HepG2 (cell line): Measurements from ENCODE around the gene MAMLD1. TPM values are rescaled to one million over a fixed set of nuclear protein-coding genes. Genes with fewer than 3 reads are reported as not detected.

Experiments
- ATAC-seq: fragments of 200-7000 bp; cut with Tn5 transposase; 3 replicates; pipeline ENCODE4 v1.9.1; 2020; ENCODE audit warnings: mild to moderate bottlenecking, moderate library complexity
- BruUV-seq: library from RNA; stranded (reverse); fragments of 400-500 nt; replicated peaks from 2 replicates; lab custom pipeline; 2021; lab: Mats Ljungman, UMichigan
- CTCF ChIA-PET: fragments of 300-600 bp; formaldehyde crosslinking; extraction: SDS; loops from one replicate; lab custom pipeline; 2021; ENCODE audit warnings: low total read pairs, inconsistent platforms, low intra/inter-chr PET ratio; lab: Yijun Ruan, JAX
- POLR2A ChIA-PET: fragments of 350-600 bp; sonication (Branson Sonifier 250); formaldehyde crosslinking; loops from one replicate; lab custom pipeline; 2020; ENCODE audit warnings: antibody characterized with exemption, inconsistent platforms; lab: Yijun Ruan, JAX
- DNase-seq: peaks from one replicate; pipeline ENCODE4 v3.0.0-alpha.2; 2015; ENCODE audit warnings: low spot score
- FAIRE-seq: peaks from 3 replicates; lab custom pipeline; 2011; peaks lifted over from hg19 to GRCh38; lab: Jason Lieb, UNC
- H2AFZ ChIP-seq: one replicate; pipeline ENCODE4 v1.6.1; 2011; ENCODE audit warnings: low read length, inconsistent platforms
- H3K27ac ChIP-seq: fragments of 300-600 bp; 3 replicates; pipeline ENCODE4 v1.8.0; 2011; ENCODE audit warnings: mixed run types, mild to moderate bottlenecking, mixed read lengths, low read length, inconsistent platforms; ENCODE audit not compliant: insufficient read depth; ENCODE audit errors: extremely low read length
- H3K27me3 ChIP-seq, 2 experiments: fragments of 200-600 bp in 1 of 2; 2 replicates in 1 of 2; 3 replicates in 1 of 2; pipeline versions ENCODE4 v1.6.0 to v1.8.0; 2011; ENCODE audit warnings: low read length in 2 of 2, mild to moderate bottlenecking in 2 of 2, moderate library complexity in 2 of 2, inconsistent platforms in 1 of 2; ENCODE audit not compliant: insufficient read depth in 2 of 2, control insufficient read depth in 1 of 2
- H3K36me3 ChIP-seq, 2 experiments: fragments of 200-600 bp in 1 of 2; replicated peaks in 1 of 2; 2 replicates in 1 of 2; 3 replicates in 1 of 2; pipeline versions ENCODE4 v1.5.1 to v1.8.0; 2011; ENCODE audit warnings: low read length in 2 of 2, inconsistent platforms in 1 of 2; ENCODE audit not compliant: insufficient read depth in 2 of 2, control insufficient read depth in 1 of 2
- H3K4me1 ChIP-seq: 2 replicates; pipeline ENCODE4 v1.5.1; 2012; ENCODE audit warnings: low read length, inconsistent platforms; ENCODE audit not compliant: insufficient read depth
- H3K4me2 ChIP-seq: 2 replicates; pipeline ENCODE4 v1.6.0; 2011; ENCODE audit warnings: low read depth, low read length, inconsistent platforms
- H3K4me3 ChIP-seq, 3 experiments: fragments of 200-600 bp in 1 of 3; sonication (generic), shearing (Covaris generic) in 1 of 3; replicated peaks in 1 of 3; 2 replicates each; pipeline ENCODE4 v1.5.1; 2011 to 2016; ENCODE audit warnings: low read length in 3 of 3, inconsistent platforms in 2 of 3, low read depth in 2 of 3, mild to moderate bottlenecking in 2 of 3, control low read depth in 1 of 3, mixed read lengths in 1 of 3; ENCODE audit not compliant: insufficient read depth in 1 of 3
- H3K79me2 ChIP-seq: one replicate; pipeline ENCODE4 v1.6.1; 2011; ENCODE audit warnings: low read length, inconsistent platforms; ENCODE audit not compliant: insufficient read depth
- H3K9ac ChIP-seq: 2 replicates; pipeline ENCODE4 v1.6.0; 2011; ENCODE audit warnings: mild to moderate bottlenecking, low read depth, low read length, inconsistent platforms; ENCODE audit not compliant: insufficient read depth
- H3K9me3 ChIP-seq: 2 replicates; pipeline ENCODE4 v1.5.1; 2012; ENCODE audit warnings: mild to moderate bottlenecking, low read length
- H4K20me1 ChIP-seq: 2 replicates; pipeline ENCODE4 v1.6.0; 2011; ENCODE audit warnings: inconsistent platforms, mild to moderate bottlenecking, low read length, moderate library complexity; ENCODE audit not compliant: insufficient read depth
- AKAP8 ChIP-seq: sonication (generic); formaldehyde crosslinking; IDR thresholded peaks from 2 replicates; pipeline ENCODE4 v1.5.1; 2020; ENCODE audit warnings: mild to moderate bottlenecking, missing genetic modification reagents
- CBX5 ChIP-seq: sonication (generic); formaldehyde crosslinking; IDR thresholded peaks from 2 replicates; pipeline ENCODE4 v1.4.0; 2020; ENCODE audit warnings: missing genetic modification reagents, borderline replicate concordance
- IKZF4 ChIP-seq: sonication (generic); formaldehyde crosslinking; IDR thresholded peaks from 2 replicates; pipeline ENCODE4 v1.5.1; 2020; ENCODE audit warnings: borderline replicate concordance, mild to moderate bottlenecking, low read depth, missing genetic modification reagents; ENCODE audit errors: not compliant biosample characterization
- ISL2 ChIP-seq: sonication (generic); formaldehyde crosslinking; IDR thresholded peaks from 2 replicates; pipeline ENCODE4 v1.5.0; 2020; ENCODE audit warnings: missing genetic modification reagents
- MTA3 ChIP-seq: sonication (generic); formaldehyde crosslinking; IDR thresholded peaks from 2 replicates; pipeline ENCODE4 v1.4.0; 2020; ENCODE audit warnings: missing genetic modification reagents
- NR2F2 ChIP-seq: IDR thresholded peaks from 2 replicates; pipeline ENCODE4 v1.6.1; 2012; ENCODE audit warnings: low read depth, inconsistent platforms, borderline replicate concordance
- PBX3 ChIP-seq: sonication (generic); formaldehyde crosslinking; IDR thresholded peaks from 2 replicates; pipeline ENCODE4 v1.8.1; 2023; ENCODE audit warnings: missing genetic modification reagents, inconsistent platforms, borderline replicate concordance
- SIN3A ChIP-seq: IDR thresholded peaks from 2 replicates; pipeline ENCODE4 v1.6.1; 2011; ENCODE audit warnings: low read depth, mild to moderate bottlenecking, control low read depth, low read length, borderline replicate concordance
- SRSF1 ChIP-seq: fragments of 200-400 bp; formaldehyde crosslinking; optimal IDR thresholded peaks from 2 replicates; pipeline ENCODE3; 2017; ENCODE audit warnings: mild to moderate bottlenecking, low read depth, low read length, moderate library complexity
- STAT6 ChIP-seq: sonication (generic); formaldehyde crosslinking; IDR thresholded peaks from 2 replicates; pipeline ENCODE4 v1.4.0; 2020; ENCODE audit warnings: missing genetic modification reagents, mild to moderate bottlenecking, borderline replicate concordance
- TCF7 ChIP-seq: sonication (generic); IDR thresholded peaks from 2 replicates; pipeline ENCODE4 v1.6.1; 2016; ENCODE audit warnings: antibody characterized with exemption, low read depth
- YEATS2 ChIP-seq: sonication (generic); formaldehyde crosslinking; IDR thresholded peaks from 2 replicates; pipeline ENCODE4 v1.4.0; 2020; ENCODE audit warnings: missing genetic modification reagents, borderline replicate concordance
- ZNF550 ChIP-seq: sonication (generic); formaldehyde crosslinking; IDR thresholded peaks from 2 replicates; pipeline ENCODE4 v1.4.0; 2020; ENCODE audit warnings: mild to moderate bottlenecking, missing genetic modification reagents, borderline replicate concordance
- ZNF614 ChIP-seq: IDR thresholded peaks from 2 replicates; pipeline ENCODE4 v1.6.1; 2018; ENCODE audit warnings: missing biosample characterization, missing genetic modification reagents, inconsistent platforms, borderline replicate concordance
- ZNF850 ChIP-seq: sonication (generic); formaldehyde crosslinking; conservative IDR thresholded peaks from 2 replicates; pipeline ENCODE4 v1.9.0; 2021; ENCODE audit warnings: mild to moderate bottlenecking, missing genetic modification reagents
- ZNF891 ChIP-seq: sonication (generic); formaldehyde crosslinking; IDR thresholded peaks from 2 replicates; pipeline ENCODE4 v1.5.0; 2020; ENCODE audit warnings: mild to moderate bottlenecking, missing genetic modification reagents
- ZSCAN21 ChIP-seq: sonication (generic); formaldehyde crosslinking; IDR thresholded peaks from 2 replicates; pipeline ENCODE4 v1.8.0; 2022; ENCODE audit warnings: mild to moderate bottlenecking, missing genetic modification reagents, moderate library complexity, borderline replicate concordance
- WGBS: methylation state at CpG from one replicate; pipeline ENCODE4 v1.1.6; 2017; ENCODE audit warnings: low lambda C conversion rate; 5-methylcytosine and 5-hydroxymethylcytosine counted together
- in situ Hi-C: cut with HindIII; loops from 2 replicates; pipeline ENCODE4 v1.10.0; 2017; ENCODE audit warnings: low pct_unique_long_range_greater_than_20kb; ENCODE audit not compliant: extremely low pct_ligation_motif_present
- intact Hi-C: fragments of 100-400 bp; cut with micrococcal nuclease; formaldehyde crosslinking; loops from one replicate; pipeline ENCODE4 v1.10.0; 2022; ENCODE audit not compliant: unreplicated experiment
- polyA plus RNA-seq, 8 experiments: library from polyadenylated mRNA; depleted of rRNA in 3 of 8; stranded (reverse) in 7 of 8; unstranded in 1 of 8; fragments of >200 nt; fragmentation: Illumina TruSeq in 4 of 8; extraction: Trizol in 4 of 8; gene quantifications; 2 replicates each; pipeline versions ENCODE4 v1.2.1 to v1.2.3, GENCODE V29; 2011 to 2016; ENCODE audit warnings: low read depth in 4 of 8, missing spikeins in 1 of 8, mixed read lengths in 1 of 8; ENCODE audit not compliant: insufficient read depth in 1 of 8
- total RNA-seq, 5 experiments: library from RNA; depleted of rRNA; stranded (reverse); fragments of >200 nt; fragmentation: Illumina TruSeq; extraction: Trizol; gene quantifications; 2 replicates each; pipeline ENCODE4 v1.2.3, GENCODE V29; 2016; ENCODE audit warnings: low read depth in 1 of 5
- TF ChIP-seq, protein P1 (sequence below): sonication (generic); formaldehyde crosslinking; conservative IDR thresholded peaks from 2 replicates; pipeline ENCODE4 v1.4.0; 2020; ENCODE audit warnings: mild to moderate bottlenecking, missing genetic modification reagents, moderate library complexity

The MAMLD1 gene
- total and polyA plus RNA-seq, 2 of the 13 experiments (the other 11 are each of a cell fraction or from before 2014, with no cell fraction given) = not detected

GRCh38 chrX:150450519-150451177 lies 87.5 kb downstream of the MAMLD1 start:
- DNase-seq (no peak), FAIRE-seq (no peak), ATAC-seq (no peak)
- intact Hi-C loops = no loop called here
- no peaks in the 10 kb centered on the region for H3K79me2 ChIP-seq
- H3K9me3 ChIP-seq = no peaks in the 10 kb centered on the region
- no TSS peak for BruUV-seq
- POLR2A ChIA-PET = no interaction called here
- CTCF ChIA-PET = no interaction called here
- H3K9ac ChIP-seq = no peak overlapping the region
- 20% methylated on average over 1 of the region's 5 CpGs for WGBS
- H4K20me1 ChIP-seq = no peaks in the 10 kb centered on the region
- H3K27ac ChIP-seq = no peak overlapping the region
- no peaks in the 10 kb centered on the region for H3K4me1 ChIP-seq
- no peaks in the 10 kb centered on the region for H3K36me3 ChIP-seq
- no peak overlapping the region for H3K4me3 ChIP-seq
- in situ Hi-C loops = no loop called here
- no peaks in the 10 kb centered on the region for H3K27me3 ChIP-seq
- no peak overlapping the region for H3K4me2 ChIP-seq
- no peak overlapping the region for H2AFZ ChIP-seq
- no peak for TF ChIP-seq AKAP8 (CRISPR knock-in tag)
- TF ChIP-seq TCF7 = no peak
- no peak for TF ChIP-seq SIN3A
- TF ChIP-seq PBX3 = no peak
- no peak for TF ChIP-seq IKZF4 (CRISPR knock-in tag)
- no peak for TF ChIP-seq ZNF550 (CRISPR knock-in tag)
- TF ChIP-seq ZNF614 (CRISPR knock-in tag) = no peak
- no peak for TF ChIP-seq ZSCAN21 (CRISPR knock-in tag)
- no peak for TF ChIP-seq STAT6 (CRISPR knock-in tag)
- no peak for TF ChIP-seq ZNF891
- TF ChIP-seq YEATS2 (CRISPR knock-in tag) = no peak
- no peak for TF ChIP-seq ISL2
- TF ChIP-seq NR2F2 = no peak
- TF ChIP-seq MTA3 (CRISPR knock-in tag) = no peak
- no peak for TF ChIP-seq ZNF850
- no peak for TF ChIP-seq CBX5 (CRISPR knock-in tag)
- no peak for TF ChIP-seq SRSF1
- TF ChIP-seq, protein P1, sequence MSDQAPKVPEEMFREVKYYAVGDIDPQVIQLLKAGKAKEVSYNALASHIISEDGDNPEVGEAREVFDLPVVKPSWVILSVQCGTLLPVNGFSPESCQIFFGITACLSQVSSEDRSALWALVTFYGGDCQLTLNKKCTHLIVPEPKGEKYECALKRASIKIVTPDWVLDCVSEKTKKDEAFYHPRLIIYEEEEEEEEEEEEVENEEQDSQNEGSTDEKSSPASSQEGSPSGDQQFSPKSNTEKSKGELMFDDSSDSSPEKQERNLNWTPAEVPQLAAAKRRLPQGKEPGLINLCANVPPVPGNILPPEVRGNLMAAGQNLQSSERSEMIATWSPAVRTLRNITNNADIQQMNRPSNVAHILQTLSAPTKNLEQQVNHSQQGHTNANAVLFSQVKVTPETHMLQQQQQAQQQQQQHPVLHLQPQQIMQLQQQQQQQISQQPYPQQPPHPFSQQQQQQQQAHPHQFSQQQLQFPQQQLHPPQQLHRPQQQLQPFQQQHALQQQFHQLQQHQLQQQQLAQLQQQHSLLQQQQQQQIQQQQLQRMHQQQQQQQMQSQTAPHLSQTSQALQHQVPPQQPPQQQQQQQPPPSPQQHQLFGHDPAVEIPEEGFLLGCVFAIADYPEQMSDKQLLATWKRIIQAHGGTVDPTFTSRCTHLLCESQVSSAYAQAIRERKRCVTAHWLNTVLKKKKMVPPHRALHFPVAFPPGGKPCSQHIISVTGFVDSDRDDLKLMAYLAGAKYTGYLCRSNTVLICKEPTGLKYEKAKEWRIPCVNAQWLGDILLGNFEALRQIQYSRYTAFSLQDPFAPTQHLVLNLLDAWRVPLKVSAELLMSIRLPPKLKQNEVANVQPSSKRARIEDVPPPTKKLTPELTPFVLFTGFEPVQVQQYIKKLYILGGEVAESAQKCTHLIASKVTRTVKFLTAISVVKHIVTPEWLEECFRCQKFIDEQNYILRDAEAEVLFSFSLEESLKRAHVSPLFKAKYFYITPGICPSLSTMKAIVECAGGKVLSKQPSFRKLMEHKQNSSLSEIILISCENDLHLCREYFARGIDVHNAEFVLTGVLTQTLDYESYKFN (CRISPR knock-in tag) = no peak
